GM21619 (cell line): ENCODE data around the gene AFTPH.

Experiments used
- ATAC-seq: cut with Tn5 transposase; IDR thresholded peaks from one replicate; pipeline ENCODE4 v1.9.1; 2021; ENCODE audit not compliant: unreplicated experiment

Gene AFTPH

GRCh38 chr2:64586883-64587481, 62.9 kb downstream of the AFTPH start:
- ATAC-seq = no peak

- no peak for ATAC-seq
Observed at GRCh38 chr2:64587561-64587960, 63.4 kb downstream of the AFTPH start.

GRCh38 chr2:64591188-64591587, 67.1 kb downstream of the AFTPH start:
- no peak for ATAC-seq

- ATAC-seq = no peak
Observed at GRCh38 chr2:64593035-64593655, 69.0 kb downstream of the AFTPH start.

- ATAC-seq = no peak
Observed at GRCh38 chr2:64594226-64594989, 70.3 kb downstream of the AFTPH start.

GRCh38 chr2:64595397-64596176, 71.5 kb downstream of the AFTPH start:
- ATAC-seq = no peak

- no peak for ATAC-seq
Observed at GRCh38 chr2:64598226-64598625, 74.1 kb downstream of the AFTPH start.

GRCh38 chr2:64599469-64599868, 75.3 kb downstream of the AFTPH start:
- no peak for ATAC-seq

GRCh38 chr2:64601034-64601754, 77.1 kb downstream of the AFTPH start:
- ATAC-seq = no peak

- ATAC-seq = no peak
Observed at GRCh38 chr2:64601785-64602391, 77.8 kb downstream of the AFTPH start.

- no peak for ATAC-seq
Observed at GRCh38 chr2:64602436-64602835, 78.3 kb downstream of the AFTPH start.

GRCh38 chr2:64604155-64604554, 80.0 kb downstream of the AFTPH start:
- no peak for ATAC-seq

GRCh38 chr2:64605026-64605471, 80.9 kb downstream of the AFTPH start:
- ATAC-seq = no peak

- no peak for ATAC-seq
Observed at GRCh38 chr2:64605991-64606478, 81.9 kb downstream of the AFTPH start.

- ATAC-seq = peak; percentile 82
Observed at GRCh38 chr2:64606479-64607363, 82.6 kb downstream of the AFTPH start.

- ATAC-seq = no peak
Observed at GRCh38 chr2:64607381-64608304, 83.5 kb downstream of the AFTPH start.

GRCh38 chr2:64608867-64609226, 84.7 kb downstream of the AFTPH start:
- ATAC-seq = no peak
